Measurements from ENCODE around the gene ARID5B. TPM values are rescaled to one million over a fixed set of nuclear protein-coding genes. Genes with fewer than 3 reads are reported as not detected.

Gene ARID5B
- total and polyA plus RNA-seq, 2 donors (not counting 1 experiment from before 2014, with no cell fraction given): 118 to 145 TPM

DNA sequence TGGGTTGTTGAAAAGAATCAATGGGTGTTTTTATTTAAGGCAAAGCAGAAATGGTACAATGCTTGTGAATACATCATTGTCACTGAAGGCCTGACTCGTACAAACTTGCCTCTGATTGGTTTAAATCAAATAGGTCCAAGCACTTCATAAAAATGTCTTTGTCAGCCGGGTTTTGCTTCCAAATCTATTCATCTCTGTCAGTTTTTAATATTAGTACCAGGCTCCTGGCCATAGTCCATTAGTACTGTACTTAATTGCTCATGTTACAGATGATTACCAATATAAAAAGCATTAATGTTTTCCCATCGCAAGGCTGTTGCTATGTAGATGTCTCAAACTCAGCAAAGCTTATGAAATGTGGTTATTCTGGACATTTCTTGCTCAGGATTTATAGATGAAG lies 171.9 kb downstream of the ARID5B start:
- H3K4me2 ChIP-seq (ENCODE audit: extremely low read depth, insufficient read depth, low read length): no peak overlapping the region
- peaks cover 36% of the 10 kb centered on the region for H3K4me1 ChIP-seq (ENCODE audit: control insufficient read depth, extremely low read depth, insufficient read depth, low read length)
- H3K4me3 ChIP-seq (replicated peaks in 1 of 4; ENCODE audit: control extremely low read depth in 1 of 4, insufficient read depth in 1 of 4, low read depth in 3 of 4, low read length in 4 of 4): no peak overlapping the region
- H2AFZ ChIP-seq (ENCODE audit: low read length): no peak overlapping the region
- peak in 1 of 2 donors; percentile 54 for DNase-seq (ENCODE audit: low read depth in 2 of 2)
- peaks cover 72% of the 10 kb centered on the region for H3K79me2 ChIP-seq (ENCODE audit: control insufficient read depth, insufficient read depth, low read length)
- no peaks in the 10 kb centered on the region for H3K27me3 ChIP-seq (ENCODE audit: control insufficient read depth, insufficient read depth, low read length)
- H3K36me3 ChIP-seq (ENCODE audit: control insufficient read depth, insufficient read depth, low read length): peaks cover 27% of the 10 kb centered on the region
- no peaks in the 10 kb centered on the region for H4K20me1 ChIP-seq (ENCODE audit: control insufficient read depth, extremely low read depth, insufficient read depth, low read length)
- TF ChIP-seq EZH2 (IDR thresholded peaks at IDR 0.05; ENCODE audit: low read length, missing control alignments): no peak
- TF ChIP-seq, protein P1, sequence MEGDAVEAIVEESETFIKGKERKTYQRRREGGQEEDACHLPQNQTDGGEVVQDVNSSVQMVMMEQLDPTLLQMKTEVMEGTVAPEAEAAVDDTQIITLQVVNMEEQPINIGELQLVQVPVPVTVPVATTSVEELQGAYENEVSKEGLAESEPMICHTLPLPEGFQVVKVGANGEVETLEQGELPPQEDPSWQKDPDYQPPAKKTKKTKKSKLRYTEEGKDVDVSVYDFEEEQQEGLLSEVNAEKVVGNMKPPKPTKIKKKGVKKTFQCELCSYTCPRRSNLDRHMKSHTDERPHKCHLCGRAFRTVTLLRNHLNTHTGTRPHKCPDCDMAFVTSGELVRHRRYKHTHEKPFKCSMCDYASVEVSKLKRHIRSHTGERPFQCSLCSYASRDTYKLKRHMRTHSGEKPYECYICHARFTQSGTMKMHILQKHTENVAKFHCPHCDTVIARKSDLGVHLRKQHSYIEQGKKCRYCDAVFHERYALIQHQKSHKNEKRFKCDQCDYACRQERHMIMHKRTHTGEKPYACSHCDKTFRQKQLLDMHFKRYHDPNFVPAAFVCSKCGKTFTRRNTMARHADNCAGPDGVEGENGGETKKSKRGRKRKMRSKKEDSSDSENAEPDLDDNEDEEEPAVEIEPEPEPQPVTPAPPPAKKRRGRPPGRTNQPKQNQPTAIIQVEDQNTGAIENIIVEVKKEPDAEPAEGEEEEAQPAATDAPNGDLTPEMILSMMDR (conservative IDR thresholded peaks at IDR 0.05 in 1 of 2, IDR thresholded peaks at IDR 0.05 in 1 of 2; ENCODE audit: low read depth in 1 of 2, low read length in 2 of 2): no peak
- no peaks in the 10 kb centered on the region for H3K9me3 ChIP-seq (ENCODE audit: control insufficient read depth, insufficient read depth, low read depth, low read length)
- no peak overlapping the region for H3K9ac ChIP-seq (ENCODE audit: insufficient read depth, low read length)
- no peak overlapping the region for H3K27ac ChIP-seq (ENCODE audit: insufficient read depth, low read length)

DNA sequence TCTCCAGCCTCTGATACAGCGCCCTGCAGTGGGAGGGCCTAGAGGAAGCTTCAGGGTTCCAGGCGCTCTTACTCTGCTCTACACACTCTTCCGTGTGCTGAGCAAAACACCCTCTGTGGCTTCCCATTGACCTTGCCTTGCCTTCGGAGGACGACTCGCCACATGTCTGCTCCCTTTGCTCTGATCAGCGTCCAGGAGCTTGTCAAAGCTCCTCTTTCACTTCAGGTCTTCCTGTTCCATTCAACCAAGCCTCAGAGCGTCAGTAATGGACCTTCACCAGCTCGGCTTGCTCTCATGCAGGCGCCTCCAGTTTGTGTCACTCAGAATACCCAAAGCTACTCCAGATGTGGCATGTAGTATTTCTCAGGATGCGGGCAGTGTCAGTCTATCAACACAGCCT lies 173.9 kb downstream of the ARID5B start:
- H3K36me3 ChIP-seq (ENCODE audit: control insufficient read depth, insufficient read depth, low read length): peaks cover 25% of the 10 kb centered on the region

DNA sequence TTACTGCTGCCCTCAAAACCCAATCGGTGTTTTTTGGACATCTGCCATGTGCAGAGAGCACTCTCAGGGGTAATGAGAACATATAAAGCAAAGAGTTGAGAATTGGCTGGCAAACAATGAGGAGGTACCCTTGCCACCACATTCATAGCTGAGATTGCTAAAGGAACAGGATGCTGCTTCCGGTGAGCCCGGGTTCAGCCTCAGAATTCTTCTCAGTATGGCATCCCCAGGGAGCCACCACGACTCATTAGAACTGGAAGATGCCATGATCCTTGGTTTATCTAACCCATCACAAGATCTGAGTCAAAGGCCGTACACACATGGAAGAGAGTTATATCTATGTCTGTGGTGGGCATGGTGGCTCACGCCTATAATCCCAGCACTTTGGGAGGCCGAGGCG lies 174.4 kb downstream of the ARID5B start:
- Histone ChIP-seq H4K20me1 (ENCODE audit: control insufficient read depth, extremely low read depth, insufficient read depth, low read length) (no peaks in the 10 kb centered on the region), H3K79me2 (ENCODE audit: control insufficient read depth, insufficient read depth, low read length) (peaks cover 89% of the 10 kb centered on the region), H2AFZ (ENCODE audit: low read length) (no peak overlapping the region), H3K4me3 (replicated peaks in 1 of 4; ENCODE audit: control extremely low read depth in 1 of 4, insufficient read depth in 1 of 4, low read depth in 3 of 4, low read length in 4 of 4) (no peak overlapping the region), H3K4me1 (ENCODE audit: control insufficient read depth, extremely low read depth, insufficient read depth, low read length) (peaks cover 48% of the 10 kb centered on the region), H3K27ac (ENCODE audit: insufficient read depth, low read length) (peak overlapping the region; percentile 24), H3K27me3 (ENCODE audit: control insufficient read depth, insufficient read depth, low read length) (no peaks in the 10 kb centered on the region), H3K36me3 (ENCODE audit: control insufficient read depth, insufficient read depth, low read length) (peaks cover 25% of the 10 kb centered on the region), H3K4me2 (ENCODE audit: extremely low read depth, insufficient read depth, low read length) (no peak overlapping the region), H3K9me3 (ENCODE audit: control insufficient read depth, insufficient read depth, low read depth, low read length) (no peaks in the 10 kb centered on the region), H3K9ac (ENCODE audit: insufficient read depth, low read length) (no peak overlapping the region)
- TF ChIP-seq, protein P1 (conservative IDR thresholded peaks at IDR 0.05 in 1 of 2, IDR thresholded peaks at IDR 0.05 in 1 of 2; ENCODE audit: low read depth in 1 of 2, low read length in 2 of 2): no peak
- TF ChIP-seq EZH2 (IDR thresholded peaks at IDR 0.05; ENCODE audit: low read length, missing control alignments): no peak
- peak in 1 of 2 donors; percentile 31 for DNase-seq (ENCODE audit: low read depth in 2 of 2)

More for the DNA sequence above, 173.9 kb downstream of the ARID5B start:
- Histone ChIP-seq H3K4me1 (ENCODE audit: control insufficient read depth, extremely low read depth, insufficient read depth, low read length) (peaks cover 46% of the 10 kb centered on the region), H3K27ac (ENCODE audit: insufficient read depth, low read length) (peak overlapping the region; percentile 24), H2AFZ (ENCODE audit: low read length) (no peak overlapping the region), H3K79me2 (ENCODE audit: control insufficient read depth, insufficient read depth, low read length) (peaks cover 86% of the 10 kb centered on the region), H3K9ac (ENCODE audit: insufficient read depth, low read length) (no peak overlapping the region), H3K4me2 (ENCODE audit: extremely low read depth, insufficient read depth, low read length) (no peak overlapping the region), H3K9me3 (ENCODE audit: control insufficient read depth, insufficient read depth, low read depth, low read length) (no peaks in the 10 kb centered on the region), H4K20me1 (ENCODE audit: control insufficient read depth, extremely low read depth, insufficient read depth, low read length) (no peaks in the 10 kb centered on the region), H3K27me3 (ENCODE audit: control insufficient read depth, insufficient read depth, low read length) (no peaks in the 10 kb centered on the region), H3K4me3 (replicated peaks in 1 of 4; ENCODE audit: control extremely low read depth in 1 of 4, insufficient read depth in 1 of 4, low read depth in 3 of 4, low read length in 4 of 4) (no peak overlapping the region)
- TF ChIP-seq, protein P1 (conservative IDR thresholded peaks at IDR 0.05 in 1 of 2, IDR thresholded peaks at IDR 0.05 in 1 of 2; ENCODE audit: low read depth in 1 of 2, low read length in 2 of 2): no peak
- TF ChIP-seq EZH2 (IDR thresholded peaks at IDR 0.05; ENCODE audit: low read length, missing control alignments): no peak
- DNase-seq (ENCODE audit: low read depth in 2 of 2): no peak

All from fibroblast of lung (primary cell).